T47D (cell line): ENCODE results near the gene PCDHB16.
"Not testable (repeated sequence)": the region's sequence is repeated elsewhere in the genome, so short reads cannot be mapped to it uniquely, and the experiment has no call there.

Source experiments
- DNase-seq, 2 experiments: peaks; one replicate each; pipeline versions ENCODE4 v3.0.0 to v3.0.0-alpha.2; 2011 to 2012; ENCODE audit warnings: low read depth in 1 of 2, low spot score in 1 of 2
- JUND ChIP-seq: IDR thresholded peaks from 2 replicates; pipeline ENCODE4 v1.6.1; 2012; ENCODE audit warnings: low read depth
- in situ Hi-C: cut with HindIII; loops from 2 replicates; pipeline ENCODE4 v1.10.0; 2016; ENCODE audit warnings: low sequenced_read_pairs, low pct_unique_long_range_greater_than_20kb

PCDHB16 gene

GRCh38 chr5:141182248-141182647 is at the start of gene PCDHB16:
TSS of gene PCDHB16 (plus strand) at chr5:141182387. CDS start at chr5:141182560, 173 bp downstream.
- DNase-seq: peak; percentile 59 to 71
- in situ Hi-C loops: no loop called here
- no peak for TF ChIP-seq JUND

DNA sequence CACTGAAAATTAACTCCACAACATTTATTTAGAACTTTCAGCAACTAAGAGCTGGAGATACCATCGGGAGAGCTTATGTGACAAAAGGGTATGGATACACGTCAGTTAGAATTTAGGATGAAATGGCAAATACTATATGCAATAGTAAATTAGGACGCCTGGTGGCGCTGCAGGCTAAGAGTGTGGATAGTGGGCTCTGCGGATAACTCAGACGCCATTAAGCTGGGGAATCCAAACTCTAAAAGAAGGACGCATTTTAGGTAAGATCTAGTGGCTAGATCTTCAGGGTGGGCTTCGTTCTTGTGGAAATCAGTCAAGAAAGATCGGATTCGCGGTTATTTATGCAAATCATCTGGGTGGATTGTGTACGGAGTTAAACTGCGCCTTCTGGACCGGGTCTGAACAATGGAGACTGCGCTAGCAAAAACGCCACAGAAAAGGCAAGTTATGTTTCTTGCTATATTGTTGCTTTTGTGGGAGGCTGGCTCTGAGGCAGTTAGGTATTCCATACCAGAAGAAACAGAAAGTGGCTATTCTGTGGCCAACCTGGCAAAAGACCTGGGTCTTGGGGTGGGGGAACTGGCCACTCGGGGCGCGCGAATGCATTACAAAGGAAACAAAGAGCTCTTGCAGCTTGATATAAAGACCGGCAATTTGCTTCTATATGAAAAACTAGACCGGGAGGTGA is 47.0 kb upstream of the PCDHB16 start, which contains the start of gene PCDHB5:
PCDHB5 (plus strand) TSS at position 177 of the 688 bp plus-strand sequence; CDS start at position 406, 229 bp downstream.
- peak; percentile 51 to 81 for DNase-seq
- in situ Hi-C loops: no loop called here
- no peak for TF ChIP-seq JUND

GRCh38 chr5:141135718-141136266 is 46.4 kb upstream of the PCDHB16 start:
- no peak for TF ChIP-seq JUND
- no peak for DNase-seq
- in situ Hi-C loops: no loop called here

DNA sequence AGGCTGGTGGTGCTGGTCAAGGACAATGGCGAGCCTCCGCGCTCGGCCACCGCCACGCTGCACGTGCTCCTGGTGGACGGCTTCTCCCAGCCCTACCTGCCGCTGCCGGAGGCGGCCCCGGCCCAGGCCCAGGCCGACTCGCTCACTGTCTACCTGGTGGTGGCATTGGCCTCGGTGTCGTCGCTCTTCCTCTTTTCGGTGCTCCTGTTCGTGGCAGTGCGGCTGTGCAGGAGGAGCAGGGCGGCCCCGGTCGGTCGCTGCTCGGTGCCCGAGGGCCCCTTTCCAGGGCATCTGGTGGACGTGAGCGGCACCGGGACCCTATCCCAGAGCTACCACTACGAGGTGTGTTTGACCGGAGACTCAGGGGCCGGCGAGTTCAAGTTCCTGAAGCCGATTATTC is 44.8 kb upstream of the PCDHB16 start:
- DNase-seq, in situ Hi-C loops: not testable (repeated sequence)

DNA sequence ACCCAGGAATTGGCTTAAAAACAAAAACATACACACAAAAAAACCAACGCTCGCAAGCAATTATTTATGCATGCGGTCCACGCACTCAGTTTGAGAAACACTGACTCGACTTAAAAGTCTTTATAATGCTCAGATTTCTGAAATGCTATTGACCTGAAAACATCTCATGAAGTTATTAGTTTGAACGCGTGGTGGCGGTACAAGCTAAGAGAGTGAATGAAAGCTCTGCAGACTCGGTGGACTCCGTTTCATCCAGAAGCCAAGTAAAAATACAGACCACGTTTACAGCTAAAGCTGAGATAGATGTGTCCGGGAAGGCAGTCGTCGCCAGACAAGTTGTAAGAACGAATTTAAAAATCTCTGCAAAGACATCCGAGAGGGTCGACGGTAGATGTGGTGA is 32.4 kb upstream of the PCDHB16 start, which contains the start of gene PCDHB6:
PCDHB6 (plus strand) TSS at position 246 of the 400 bp plus-strand sequence. CDS start 201 bp downstream, outside the sequence.
- DNase-seq: peak; percentile 86 to 87
- TF ChIP-seq JUND: no peak
- in situ Hi-C loops: no loop called here

- DNase-seq: peak; percentile 42 to 49
- in situ Hi-C loops: no loop called here
- no peak for TF ChIP-seq JUND
Measured at GRCh38 chr5:141150224-141150992, 31.8 kb upstream of the PCDHB16 start.

DNA sequence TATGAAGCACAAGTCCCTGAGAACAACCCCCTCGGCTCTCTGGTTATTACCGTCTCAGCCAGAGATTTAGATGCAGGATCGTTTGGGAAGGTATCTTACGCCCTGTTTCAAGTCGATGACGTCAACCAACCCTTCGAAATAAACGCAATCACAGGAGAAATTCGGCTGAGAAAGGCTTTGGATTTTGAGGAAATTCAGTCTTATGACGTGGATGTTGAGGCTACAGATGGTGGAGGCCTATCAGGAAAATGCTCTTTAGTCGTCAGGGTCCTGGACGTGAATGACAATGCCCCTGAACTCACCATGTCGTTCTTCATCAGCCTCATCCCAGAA is 31.2 kb upstream of the PCDHB16 start:
- no peak for DNase-seq
- in situ Hi-C loops: no loop called here

DNA sequence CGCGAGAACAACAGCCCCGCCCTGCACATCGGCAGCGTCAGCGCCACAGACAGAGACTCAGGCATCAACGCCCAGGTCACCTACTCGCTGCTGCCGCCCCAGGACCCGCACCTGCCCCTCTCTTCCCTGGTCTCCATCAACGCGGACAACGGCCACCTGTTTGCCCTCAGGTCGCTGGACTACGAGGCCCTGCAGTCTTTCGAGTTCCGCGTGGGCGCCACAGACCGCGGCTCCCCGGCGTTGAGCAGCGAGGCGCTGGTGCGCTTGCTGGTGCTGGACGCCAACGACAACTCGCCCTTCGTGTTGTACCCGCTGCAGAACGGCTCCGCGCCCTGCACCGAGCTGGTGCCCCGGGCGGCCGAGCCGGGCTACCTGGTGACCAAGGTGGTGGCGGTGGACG is 30.6 kb upstream of the PCDHB16 start:
- in situ Hi-C loops, DNase-seq: not testable (repeated sequence)

More for the DNA sequence above, 31.2 kb upstream of the PCDHB16 start:
- no peak for TF ChIP-seq JUND

GRCh38 chr5:141152096-141152495 is 30.1 kb upstream of the PCDHB16 start:
- DNase-seq, in situ Hi-C loops: not testable (repeated sequence)

GRCh38 chr5:141155540-141156374 is 26.4 kb upstream of the PCDHB16 start:
- TF ChIP-seq JUND: no peak
- peak; percentile 88 to 92 for DNase-seq
- in situ Hi-C loops: no loop called here

- in situ Hi-C loops, DNase-seq: not testable (repeated sequence)
Measured at GRCh38 chr5:141157356-141157755, 24.8 kb upstream of the PCDHB16 start.

DNA sequence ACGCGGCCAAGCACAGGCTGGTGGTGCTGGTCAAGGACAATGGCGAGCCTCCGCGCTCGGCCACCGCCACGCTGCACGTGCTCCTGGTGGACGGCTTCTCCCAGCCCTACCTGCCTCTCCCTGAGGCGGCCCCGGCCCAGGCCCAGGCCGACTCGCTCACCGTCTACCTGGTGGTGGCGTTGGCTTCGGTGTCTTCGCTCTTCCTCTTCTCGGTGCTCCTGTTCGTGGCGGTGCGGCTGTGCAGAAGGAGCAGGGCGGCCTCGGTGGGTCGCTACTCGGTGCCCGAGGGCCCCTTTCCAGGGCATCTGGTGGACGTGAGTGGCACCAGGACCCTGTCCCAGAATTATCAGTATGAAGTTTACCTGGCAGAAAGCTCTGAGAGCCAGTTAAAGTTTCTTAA is 24.3 kb upstream of the PCDHB16 start:
- in situ Hi-C loops, DNase-seq: not testable (repeated sequence)
